Fibroblast of peridontal ligament (primary cell): ENCODE measurements around the gene PCDHB2.
"Not testable (repeated sequence)": the region's sequence is repeated elsewhere in the genome, so short reads cannot be mapped to it uniquely, and the experiment has no call there.

Source experiments
- DNase-seq: peaks from one replicate; pipeline ENCODE4 v3.0.0-alpha.2; 2010; ENCODE audit errors: extremely low read depth

The PCDHB2 gene

DNA sequence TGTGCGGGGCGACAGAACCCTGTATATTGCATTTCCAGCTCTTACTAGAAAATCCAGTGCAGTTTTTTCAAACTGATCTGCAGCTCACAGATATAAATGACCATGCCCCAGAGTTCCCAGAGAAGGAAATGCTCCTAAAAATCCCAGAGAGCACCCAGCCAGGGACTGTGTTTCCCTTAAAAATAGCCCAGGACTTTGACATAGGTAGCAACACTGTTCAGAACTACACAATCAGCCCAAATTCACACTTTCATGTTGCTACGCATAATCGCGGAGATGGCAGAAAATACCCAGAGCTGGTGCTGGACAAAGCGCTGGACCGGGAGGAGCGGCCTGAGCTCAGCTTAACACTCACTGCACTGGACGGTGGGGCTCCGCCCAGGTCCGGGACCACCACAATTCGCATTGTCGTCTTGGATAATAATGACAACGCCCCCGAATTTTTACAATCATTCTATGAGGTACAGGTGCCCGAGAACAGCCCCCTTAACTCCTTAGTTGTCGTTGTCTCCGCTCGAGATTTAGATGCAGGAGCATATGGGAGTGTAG lies 41.4 kb downstream of the PCDHB2 start:
- DNase-seq, result no peak

GRCh38 chr5:141137346-141137745 lies 42.9 kb downstream of the PCDHB2 start:
- DNase-seq, result not testable (repeated sequence)
